Fibroblast of mammary gland (primary cell): ENCODE measurements around the gene ST3GAL4.
A peak's percentile ranks its signal among the peaks of the same experiment; 100 is the strongest.

ENCODE experiments used
- DNase-seq: peaks from one replicate; pipeline ENCODE4 v3.0.0-alpha.2; 2010; ENCODE audit warnings: low read depth
- H3K4me3 ChIP-seq: 2 replicates; pipeline ENCODE4 v1.5.1; 2011; ENCODE audit warnings: low read depth, mild to moderate bottlenecking, low read length, moderate library complexity; ENCODE audit not compliant: control insufficient read depth
- TF ChIP-seq, protein P1 (sequence below): conservative IDR thresholded peaks from 2 replicates; pipeline ENCODE4 v1.5.1; 2011; ENCODE audit warnings: low read depth, low read length, inconsistent platforms; ENCODE audit not compliant: control insufficient read depth, insufficient read depth

ST3GAL4 gene

DNA sequence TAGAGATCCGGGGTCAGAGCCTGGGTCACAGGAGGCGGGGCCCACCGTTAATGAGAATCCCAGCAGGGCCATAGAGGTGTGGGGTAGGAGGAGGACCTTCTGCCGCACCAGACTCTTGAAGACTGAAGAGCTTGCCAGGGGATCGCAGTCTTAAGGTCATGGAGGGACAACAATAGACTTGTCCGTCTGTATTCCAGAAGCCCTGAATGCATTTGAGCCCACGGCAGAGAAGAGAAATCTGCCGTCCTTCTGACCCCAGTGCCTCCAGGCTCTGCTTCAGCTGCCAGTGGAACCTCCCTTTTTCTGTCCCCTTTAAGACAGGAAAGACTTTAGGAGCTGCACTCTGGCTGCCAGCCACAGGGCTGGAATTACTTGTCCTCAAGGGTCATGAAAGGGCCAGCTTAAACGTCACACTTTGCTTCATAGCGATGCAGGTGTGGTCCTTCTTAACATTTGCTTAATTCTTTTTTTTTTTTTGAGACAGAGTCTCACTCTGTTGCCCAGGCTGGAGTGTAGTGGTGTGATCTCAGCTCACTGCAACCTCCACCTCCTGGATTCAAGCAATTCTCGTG, 15.5 kb upstream of the ST3GAL4 start:
- peak; percentile 77 for DNase-seq
- TF ChIP-seq, protein P1, sequence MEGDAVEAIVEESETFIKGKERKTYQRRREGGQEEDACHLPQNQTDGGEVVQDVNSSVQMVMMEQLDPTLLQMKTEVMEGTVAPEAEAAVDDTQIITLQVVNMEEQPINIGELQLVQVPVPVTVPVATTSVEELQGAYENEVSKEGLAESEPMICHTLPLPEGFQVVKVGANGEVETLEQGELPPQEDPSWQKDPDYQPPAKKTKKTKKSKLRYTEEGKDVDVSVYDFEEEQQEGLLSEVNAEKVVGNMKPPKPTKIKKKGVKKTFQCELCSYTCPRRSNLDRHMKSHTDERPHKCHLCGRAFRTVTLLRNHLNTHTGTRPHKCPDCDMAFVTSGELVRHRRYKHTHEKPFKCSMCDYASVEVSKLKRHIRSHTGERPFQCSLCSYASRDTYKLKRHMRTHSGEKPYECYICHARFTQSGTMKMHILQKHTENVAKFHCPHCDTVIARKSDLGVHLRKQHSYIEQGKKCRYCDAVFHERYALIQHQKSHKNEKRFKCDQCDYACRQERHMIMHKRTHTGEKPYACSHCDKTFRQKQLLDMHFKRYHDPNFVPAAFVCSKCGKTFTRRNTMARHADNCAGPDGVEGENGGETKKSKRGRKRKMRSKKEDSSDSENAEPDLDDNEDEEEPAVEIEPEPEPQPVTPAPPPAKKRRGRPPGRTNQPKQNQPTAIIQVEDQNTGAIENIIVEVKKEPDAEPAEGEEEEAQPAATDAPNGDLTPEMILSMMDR, result no peak
- H3K4me3 ChIP-seq, result no peak overlapping the region

DNA sequence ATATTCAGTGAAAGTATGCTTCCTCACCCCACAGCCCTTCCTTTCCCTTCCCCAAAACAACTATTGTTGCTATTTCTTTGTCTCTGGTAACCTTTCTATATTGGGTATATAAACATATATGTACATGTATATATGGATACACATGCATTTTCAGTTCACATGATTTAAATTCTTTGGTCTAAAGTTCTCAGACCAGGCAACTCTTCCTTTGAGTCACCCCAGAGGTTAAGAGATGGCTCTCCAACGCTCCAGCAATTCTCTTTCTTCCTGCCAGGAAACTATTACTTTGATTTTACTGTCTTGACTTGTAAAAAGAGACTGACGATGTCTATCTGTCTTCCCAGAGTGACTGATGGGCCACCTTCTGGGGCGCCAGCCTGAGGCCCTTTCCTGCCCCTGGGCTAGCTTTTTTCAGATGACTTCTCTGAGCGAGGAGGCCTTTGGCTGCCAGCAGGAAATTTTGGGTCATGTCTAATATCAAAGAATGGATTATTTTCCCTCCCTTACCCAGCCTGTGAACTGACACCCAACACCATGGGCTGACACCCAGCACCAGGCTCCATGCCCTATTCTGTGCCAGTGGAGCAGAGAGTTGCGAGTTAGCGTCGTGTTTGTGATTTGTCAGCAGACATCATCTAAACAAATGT, 14.4 kb upstream of the ST3GAL4 start:
- TF ChIP-seq, protein P1, result no peak
- no peak for DNase-seq
- no peak overlapping the region for H3K4me3 ChIP-seq

DNA sequence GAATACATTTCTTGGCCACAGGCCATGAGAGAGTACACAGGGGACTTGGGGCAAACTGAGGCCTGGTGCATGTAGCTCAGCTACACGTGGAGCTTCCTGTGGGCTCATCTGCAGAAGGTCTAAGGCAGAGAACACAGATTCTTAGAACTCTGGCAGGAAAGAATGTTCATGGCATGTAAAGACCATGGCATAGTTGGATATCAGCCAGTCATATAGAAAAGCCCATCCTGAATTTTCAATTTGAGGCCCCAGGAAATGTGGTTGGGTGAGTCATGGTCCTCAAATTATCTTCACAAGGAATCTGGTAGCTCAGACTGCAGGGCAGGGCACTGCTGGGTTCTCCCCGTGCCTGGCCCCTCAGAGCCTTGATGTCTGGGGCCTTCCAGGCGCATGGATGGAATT, 13.7 kb upstream of the ST3GAL4 start:
- TF ChIP-seq, protein P1, result no peak
- DNase-seq, result peak; percentile 71
- no peak overlapping the region for H3K4me3 ChIP-seq

DNA sequence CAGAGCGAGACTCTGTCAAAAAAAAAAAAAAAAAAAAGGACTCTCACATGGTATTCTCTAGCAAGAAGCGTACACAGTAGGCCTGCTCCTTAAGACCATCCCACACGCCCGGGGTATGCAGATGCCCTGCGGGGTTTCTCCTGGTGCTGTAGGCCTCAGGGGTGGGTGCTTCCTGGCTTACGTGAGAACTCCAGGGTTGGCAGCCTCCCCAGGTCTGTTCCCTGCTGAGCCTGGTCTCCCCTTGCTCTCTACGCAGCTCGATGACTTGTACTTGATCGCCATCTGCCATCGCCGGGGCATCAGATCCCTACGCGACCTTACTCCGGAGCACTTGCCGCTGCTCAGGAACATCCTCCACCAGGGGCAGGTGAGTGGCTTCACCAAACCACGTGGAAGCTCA, 12.4 kb upstream of the ST3GAL4 start:
- TF ChIP-seq, protein P1, result no peak
- DNase-seq, result no peak

DNA sequence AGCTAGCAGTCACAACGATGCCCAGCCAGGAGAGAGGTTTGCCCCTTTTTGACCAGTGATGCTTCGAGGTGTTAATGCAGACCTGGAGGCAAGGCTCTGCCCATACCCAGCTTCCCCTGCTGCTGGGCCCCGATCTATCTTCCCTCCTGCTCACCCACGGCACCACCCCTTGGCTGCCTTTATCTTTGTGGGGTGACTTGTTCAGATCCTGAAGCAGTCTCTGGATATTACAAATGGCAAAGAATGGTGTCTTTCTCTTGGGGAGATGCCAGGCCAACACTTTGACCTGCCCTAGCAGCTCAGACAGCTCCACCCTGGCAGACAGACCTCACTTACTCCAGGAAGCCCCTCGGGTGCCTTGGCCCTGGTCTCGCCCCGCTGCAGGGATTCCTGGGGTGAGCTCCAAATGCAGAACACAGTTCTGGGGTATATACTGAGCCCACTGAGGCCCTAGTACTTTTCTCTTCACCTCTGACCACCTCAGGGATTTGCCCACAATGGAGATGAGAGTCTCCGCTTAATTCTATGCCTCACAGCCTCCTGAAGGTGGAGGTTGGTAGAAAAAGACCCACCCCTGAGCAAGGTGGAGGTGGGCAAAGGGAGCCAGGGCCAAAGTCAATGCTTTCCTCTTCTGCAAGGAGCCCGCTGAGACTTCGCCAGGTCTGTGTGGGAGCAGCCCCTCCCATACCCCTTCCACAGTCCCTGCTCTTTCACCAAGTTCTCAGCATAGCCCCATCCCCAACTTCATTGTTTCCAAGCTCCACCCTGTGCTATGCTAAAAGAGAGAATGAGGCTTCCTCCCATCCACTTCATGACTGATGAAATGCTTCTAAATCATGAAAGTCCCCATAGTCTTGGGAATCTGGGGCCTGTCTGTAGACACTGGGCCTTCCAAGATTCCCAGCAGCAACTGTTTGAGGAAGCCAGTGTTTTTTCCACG, 11.1 kb upstream of the ST3GAL4 start:
- DNase-seq, result no peak
- TF ChIP-seq, protein P1, result no peak
- H3K4me3 ChIP-seq, result no peak overlapping the region

More for the DNA sequence above, 12.4 kb upstream of the ST3GAL4 start:
- H3K4me3 ChIP-seq, result no peak overlapping the region

DNA sequence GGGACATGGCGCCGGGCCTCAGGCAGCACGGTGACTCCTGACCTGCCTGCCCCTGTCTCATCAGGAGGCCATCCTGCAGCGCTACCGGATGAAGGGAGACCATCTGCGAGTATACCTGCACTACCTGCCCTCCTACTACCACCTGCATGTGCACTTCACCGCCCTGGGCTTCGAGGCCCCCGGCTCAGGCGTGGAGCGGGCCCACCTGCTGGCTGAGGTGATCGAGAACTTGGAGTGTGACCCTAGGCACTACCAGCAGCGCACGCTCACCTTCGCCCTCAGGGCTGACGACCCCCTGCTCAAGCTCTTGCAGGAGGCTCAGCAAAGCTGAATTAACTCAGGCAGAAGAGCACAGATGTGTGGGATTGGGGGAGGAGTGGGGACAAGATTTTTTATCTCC, 10.2 kb upstream of the ST3GAL4 start:
- TF ChIP-seq, protein P1, result no peak
- no peak for DNase-seq
- no peak overlapping the region for H3K4me3 ChIP-seq
